ENCODE results near the gene TINAGL1. TPM values are rescaled to one million over a fixed set of nuclear protein-coding genes. Genes with fewer than 3 reads are reported as not detected.

TINAGL1 gene
- total RNA-seq, 2 donors from 2014 or later: 116 to 130 TPM

DNA sequence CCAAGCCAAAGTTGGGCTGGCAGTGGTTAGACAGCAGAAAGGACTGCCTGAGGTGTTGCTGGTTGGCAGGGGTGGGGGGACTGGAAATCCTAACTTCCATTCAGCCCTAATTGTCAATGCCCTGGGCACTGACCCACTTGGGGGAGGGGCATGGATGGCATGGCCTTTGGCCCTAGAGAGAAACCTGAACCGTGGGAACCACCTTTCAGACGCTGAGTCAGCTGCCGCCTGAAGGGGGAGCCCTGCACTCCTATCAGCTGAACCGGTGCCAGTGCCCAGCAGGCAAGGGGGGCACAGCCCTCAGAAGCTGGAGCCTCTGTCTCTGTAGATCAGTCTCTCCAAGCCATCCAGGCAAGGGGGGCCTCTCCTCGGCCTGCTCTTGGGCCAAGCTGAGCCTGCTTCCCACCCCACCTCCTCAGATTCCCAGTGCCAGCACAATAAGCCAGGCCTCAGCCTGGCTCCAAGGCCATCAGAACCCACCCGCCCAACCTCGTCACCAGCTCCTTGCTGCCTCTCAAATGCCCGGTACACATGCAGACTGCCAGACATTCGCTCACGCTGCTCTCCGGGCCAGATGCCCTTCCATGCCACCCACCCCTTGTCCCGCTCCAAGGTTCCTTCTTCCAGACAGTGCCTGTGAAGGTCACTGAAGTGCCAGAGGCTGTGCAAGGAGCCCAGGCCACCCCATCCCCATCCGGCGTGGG lies 11.6 kb downstream of the TINAGL1 start:
- TF ChIP-seq, protein P1, sequence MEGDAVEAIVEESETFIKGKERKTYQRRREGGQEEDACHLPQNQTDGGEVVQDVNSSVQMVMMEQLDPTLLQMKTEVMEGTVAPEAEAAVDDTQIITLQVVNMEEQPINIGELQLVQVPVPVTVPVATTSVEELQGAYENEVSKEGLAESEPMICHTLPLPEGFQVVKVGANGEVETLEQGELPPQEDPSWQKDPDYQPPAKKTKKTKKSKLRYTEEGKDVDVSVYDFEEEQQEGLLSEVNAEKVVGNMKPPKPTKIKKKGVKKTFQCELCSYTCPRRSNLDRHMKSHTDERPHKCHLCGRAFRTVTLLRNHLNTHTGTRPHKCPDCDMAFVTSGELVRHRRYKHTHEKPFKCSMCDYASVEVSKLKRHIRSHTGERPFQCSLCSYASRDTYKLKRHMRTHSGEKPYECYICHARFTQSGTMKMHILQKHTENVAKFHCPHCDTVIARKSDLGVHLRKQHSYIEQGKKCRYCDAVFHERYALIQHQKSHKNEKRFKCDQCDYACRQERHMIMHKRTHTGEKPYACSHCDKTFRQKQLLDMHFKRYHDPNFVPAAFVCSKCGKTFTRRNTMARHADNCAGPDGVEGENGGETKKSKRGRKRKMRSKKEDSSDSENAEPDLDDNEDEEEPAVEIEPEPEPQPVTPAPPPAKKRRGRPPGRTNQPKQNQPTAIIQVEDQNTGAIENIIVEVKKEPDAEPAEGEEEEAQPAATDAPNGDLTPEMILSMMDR (IDR thresholded peaks at IDR 0.05): peak; percentile 66
- Histone ChIP-seq H3K36me3 (peaks cover 4% of the 10 kb centered on the region), H3K4me1 (peaks cover 18% of the 10 kb centered on the region)

DNA sequence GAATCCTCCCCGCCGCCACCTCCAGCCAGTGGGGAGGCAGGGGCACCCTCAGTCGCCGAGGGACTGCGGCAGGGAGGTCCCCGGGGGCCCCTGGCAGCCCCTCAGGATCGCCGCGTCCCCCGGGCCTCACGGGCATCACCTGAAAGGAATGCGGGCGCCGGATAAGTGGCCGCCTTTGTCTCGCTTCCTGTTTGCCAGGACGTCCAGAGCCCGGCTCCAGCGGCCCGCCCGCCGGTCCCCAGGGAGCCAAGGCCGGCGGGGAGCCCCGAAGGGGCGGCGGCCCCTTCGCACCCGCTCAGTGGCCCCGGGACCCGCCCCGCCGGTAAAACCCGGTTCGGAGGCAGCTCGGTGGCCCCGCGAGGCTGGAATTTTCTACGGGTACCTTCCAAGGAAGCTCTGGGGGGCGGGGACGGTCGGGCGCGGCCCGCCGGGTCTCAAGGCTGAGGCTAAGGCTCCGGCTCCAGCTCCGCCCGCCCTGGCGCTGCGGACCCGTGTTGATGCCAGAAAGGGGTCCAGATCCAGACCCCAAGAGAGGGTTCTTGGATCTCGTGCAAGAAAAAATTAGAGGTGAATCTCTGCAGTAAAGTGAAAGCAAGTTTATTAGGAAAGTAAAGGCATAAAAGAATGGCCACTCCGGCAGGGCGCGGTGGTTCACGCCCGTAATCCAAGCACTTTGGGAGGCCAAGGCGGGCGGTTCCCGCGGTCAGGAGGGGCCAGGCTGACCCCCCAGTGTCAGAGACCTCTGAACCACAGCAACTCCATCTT lies 12.6 kb downstream of the TINAGL1 start:
- H3K9me3 ChIP-seq: no peaks in the 10 kb centered on the region
- peaks cover 11% of the 10 kb centered on the region for H3K4me1 ChIP-seq
- peak overlapping the region; percentile 78 to 88 for H3K9ac ChIP-seq (ENCODE audit: low read depth in 2 of 2, low read length in 2 of 2)
- peak overlapping the region; percentile 87 for H3K27ac ChIP-seq
- TF ChIP-seq, protein P1 (IDR thresholded peaks at IDR 0.05): no peak
- peak; percentile 71 for DNase-seq
- H3K27me3 ChIP-seq: no peaks in the 10 kb centered on the region
- H3K36me3 ChIP-seq: peaks cover 4% of the 10 kb centered on the region
- intact Hi-C loops (cut with DNase I): no loop called here
- peak overlapping the region; percentile 30 for H3K4me3 ChIP-seq

More for the DNA sequence above, 11.6 kb downstream of the TINAGL1 start:
- Histone ChIP-seq H3K27me3 (no peaks in the 10 kb centered on the region), H3K9me3 (no peaks in the 10 kb centered on the region), H3K9ac (ENCODE audit: low read depth in 2 of 2, low read length in 2 of 2) (peak overlapping the region; percentile 78 to 88), H3K27ac (peak overlapping the region; percentile 87), H3K4me3 (no peak overlapping the region)
- intact Hi-C loops (cut with DNase I): no loop called here
- DNase-seq: peak; percentile 87

DNA sequence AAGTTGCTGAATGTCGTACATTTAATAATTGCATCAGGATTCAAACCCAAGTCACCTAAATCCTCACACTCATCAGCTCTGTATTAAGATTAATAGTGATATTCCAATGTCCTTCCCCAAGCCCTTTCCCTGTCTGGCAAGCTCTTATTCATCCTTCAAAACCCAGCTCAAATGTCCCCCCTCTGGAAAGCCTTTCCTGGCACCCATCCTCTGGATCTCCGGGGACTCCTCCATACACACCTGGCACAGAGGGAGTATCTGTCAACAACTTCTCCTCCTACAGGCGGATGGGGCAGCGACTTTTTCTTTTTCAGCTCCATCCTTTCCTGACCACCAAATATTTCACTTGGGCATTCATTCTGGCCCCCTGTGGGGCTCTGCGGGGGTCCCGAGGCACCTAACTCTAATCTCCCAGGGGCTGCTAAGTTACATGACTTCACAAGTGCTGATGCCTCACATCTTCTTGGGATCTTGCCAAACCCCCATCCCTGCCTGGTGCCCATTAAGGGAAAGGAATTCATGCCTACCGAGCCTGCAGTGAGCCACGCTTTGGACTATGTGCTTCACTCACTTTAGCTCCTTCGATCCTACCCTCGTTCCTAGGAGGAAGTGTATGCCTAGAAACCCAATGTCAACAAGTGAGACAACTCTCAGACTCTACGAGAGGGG lies 15.2 kb downstream of the TINAGL1 start:
- intact Hi-C loops (cut with DNase I): no loop called here
- DNase-seq: peak; percentile 38
- H3K27me3 ChIP-seq: no peaks in the 10 kb centered on the region

DNA sequence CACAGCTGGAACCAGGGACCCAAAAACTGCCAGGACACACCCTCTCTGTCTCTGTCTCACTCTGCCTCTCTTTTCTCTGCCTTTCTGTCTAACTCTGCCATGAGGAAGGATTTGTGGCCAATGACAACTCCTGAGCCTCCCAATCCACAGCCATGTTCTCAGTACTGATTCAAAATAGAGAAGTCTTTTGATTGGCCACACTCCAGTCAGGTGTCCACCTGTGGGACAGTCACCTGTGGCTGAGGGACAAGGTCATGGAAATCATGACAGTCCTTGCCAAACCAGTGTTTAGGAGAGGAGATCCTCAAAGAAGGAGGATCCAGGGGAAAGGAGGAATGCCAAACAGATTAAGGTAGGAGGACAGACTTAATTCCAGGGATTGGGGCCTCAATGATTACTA lies 15.8 kb downstream of the TINAGL1 start:
- peak overlapping the region in 1 of 2 donors; percentile 43 for H3K9ac ChIP-seq (ENCODE audit: low read depth in 2 of 2, low read length in 2 of 2)

More for the DNA sequence above, 15.2 kb downstream of the TINAGL1 start:
- peak overlapping the region in 1 of 2 donors; percentile 43 for H3K9ac ChIP-seq (ENCODE audit: low read depth in 2 of 2, low read length in 2 of 2)
- no peaks in the 10 kb centered on the region for H3K36me3 ChIP-seq
- no peaks in the 10 kb centered on the region for H3K9me3 ChIP-seq
- TF ChIP-seq, protein P1 (IDR thresholded peaks at IDR 0.05): no peak
- H3K4me3 ChIP-seq: no peak overlapping the region
- H3K27ac ChIP-seq: peak overlapping the region; percentile 29
- H3K4me1 ChIP-seq: peaks cover 9% of the 10 kb centered on the region

More for the DNA sequence above, 15.8 kb downstream of the TINAGL1 start:
- Histone ChIP-seq H3K27me3 (no peaks in the 10 kb centered on the region), H3K4me3 (no peak overlapping the region), H3K36me3 (no peaks in the 10 kb centered on the region), H3K4me1 (peaks cover 9% of the 10 kb centered on the region), H3K27ac (peak overlapping the region; percentile 29), H3K9me3 (no peaks in the 10 kb centered on the region)
- intact Hi-C loops (cut with DNase I): no loop called here
- TF ChIP-seq, protein P1 (IDR thresholded peaks at IDR 0.05): no peak
- DNase-seq: no peak

All from colonic mucosa (tissue), 4 donors.